Neuronal stem cell (in vitro differentiated cells): ENCODE measurements around the gene GCNT2.

Experiments
- DNase-seq: peaks from one replicate; pipeline ENCODE4 v3.0.0-alpha.2; 2013; ENCODE audit warnings: low spot score
- H2AFZ ChIP-seq: one replicate; pipeline ENCODE4 v1.6.1; 2013; ENCODE audit warnings: mild to moderate bottlenecking, low read length, inconsistent platforms
- H2AK5ac ChIP-seq: 2 replicates; pipeline ENCODE4 v1.6.1; 2013; ENCODE audit warnings: low read depth, mild to moderate bottlenecking, inconsistent platforms, low read length, moderate library complexity, mixed read lengths
- H2BK120ac ChIP-seq: 2 replicates; pipeline ENCODE4 v1.6.1; 2013; ENCODE audit warnings: low read depth, mild to moderate bottlenecking, inconsistent platforms, low read length, moderate library complexity, mixed read lengths
- H2BK12ac ChIP-seq: one replicate; pipeline ENCODE4 v1.6.1; 2013; ENCODE audit warnings: low read length, inconsistent platforms
- H2BK15ac ChIP-seq: 2 replicates; pipeline ENCODE4 v1.6.1; 2013; ENCODE audit warnings: mild to moderate bottlenecking, low read length, inconsistent platforms, mixed read lengths
- H2BK5ac ChIP-seq: one replicate; pipeline ENCODE4 v1.6.1; 2013; ENCODE audit warnings: inconsistent platforms, mild to moderate bottlenecking, low read length, moderate library complexity
- H3K14ac ChIP-seq: one replicate; pipeline ENCODE4 v1.6.1; 2013; ENCODE audit warnings: low read length, inconsistent platforms
- H3K18ac ChIP-seq: 2 replicates; pipeline ENCODE4 v1.6.1; 2013; ENCODE audit warnings: low read length, inconsistent platforms
- H3K23ac ChIP-seq: 2 replicates; pipeline ENCODE4 v1.6.1; 2013; ENCODE audit warnings: low read depth, mild to moderate bottlenecking, mixed read lengths, low read length, inconsistent platforms; ENCODE audit not compliant: poor library complexity
- H3K27ac ChIP-seq: replicated peaks from 3 replicates; pipeline ENCODE4 v1.5.1; 2013; ENCODE audit warnings: low read length, inconsistent platforms
- H3K27me3 ChIP-seq, 3 experiments: 2 replicates each; pipeline ENCODE4 v1.6.1; 2013; ENCODE audit warnings: low read length in 3 of 3, mild to moderate bottlenecking in 2 of 3, inconsistent platforms in 1 of 3, low read depth in 1 of 3, mixed read lengths in 1 of 3, moderate library complexity in 1 of 3; ENCODE audit not compliant: control insufficient read depth in 3 of 3, insufficient read depth in 3 of 3
- H3K36me3 ChIP-seq, 2 donors: replicated peaks in 1 of 2; 2 replicates each; pipeline ENCODE4 v1.6.1; 2013; ENCODE audit warnings: low read length in 2 of 2; ENCODE audit not compliant: control insufficient read depth in 2 of 2, insufficient read depth in 2 of 2
- H3K4ac ChIP-seq: 2 replicates; pipeline ENCODE4 v1.6.1; 2013; ENCODE audit warnings: inconsistent platforms, mild to moderate bottlenecking, low read length, moderate library complexity
- H3K4me1 ChIP-seq, 2 donors: 1 replicate in 1 of 2; 2 replicates in 1 of 2; pipeline ENCODE4 v1.6.1; 2013; ENCODE audit warnings: low read length in 2 of 2, low read depth in 1 of 2; ENCODE audit not compliant: control insufficient read depth in 2 of 2, insufficient read depth in 1 of 2
- H3K4me2 ChIP-seq: one replicate; pipeline ENCODE4 v1.6.1; 2013; ENCODE audit warnings: mild to moderate bottlenecking, low read length, inconsistent platforms; ENCODE audit not compliant: insufficient read depth, poor library complexity, severe bottlenecking
- H3K4me3 ChIP-seq, 2 donors: 2 replicates each; pipeline ENCODE4 v1.5.1; 2013; ENCODE audit warnings: low read length in 2 of 2, mild to moderate bottlenecking in 2 of 2, inconsistent platforms in 1 of 2, moderate library complexity in 1 of 2
- H3K79me1 ChIP-seq: one replicate; pipeline ENCODE4 v1.6.1; 2013; ENCODE audit warnings: low read depth, mild to moderate bottlenecking, inconsistent platforms, low read length, moderate library complexity
- H3K9ac ChIP-seq: one replicate; pipeline ENCODE4 v1.6.1; 2013; ENCODE audit warnings: mild to moderate bottlenecking, low read depth, low read length, inconsistent platforms; ENCODE audit not compliant: poor library complexity
- H3K9me3 ChIP-seq, 2 donors: replicated peaks in 1 of 2; 2 replicates each; pipeline versions ENCODE3 to v1.6.1; 2013; ENCODE audit warnings: low read length in 2 of 2, mild to moderate bottlenecking in 2 of 2, inconsistent platforms in 1 of 2, low read depth in 1 of 2, mixed read lengths in 1 of 2, moderate library complexity in 1 of 2; ENCODE audit not compliant: control insufficient read depth in 2 of 2, insufficient read depth in 1 of 2
- H4K8ac ChIP-seq: one replicate; pipeline ENCODE4 v1.6.1; 2013; ENCODE audit warnings: low read depth, mild to moderate bottlenecking, inconsistent platforms, low read length, moderate library complexity
- H4K91ac ChIP-seq: one replicate; pipeline ENCODE4 v1.6.1; 2013; ENCODE audit warnings: low read length, low read depth, mild to moderate bottlenecking, inconsistent platforms; ENCODE audit not compliant: poor library complexity
- WGBS, 2 donors: extraction: QIAGEN DNeasy Blood & Tissue Kit; methylation state at CpG; one replicate each; pipeline ENCODE4 v1.1.7; 2013; ENCODE audit warnings: missing lambda C conversion rate in 2 of 2, mixed read lengths in 1 of 2; ENCODE audit not compliant: insufficient read length in 2 of 2, insufficient replicate concordance in 1 of 2; ENCODE audit errors: extremely low coverage in 2 of 2; 5-methylcytosine and 5-hydroxymethylcytosine counted together

The GCNT2 gene

DNA sequence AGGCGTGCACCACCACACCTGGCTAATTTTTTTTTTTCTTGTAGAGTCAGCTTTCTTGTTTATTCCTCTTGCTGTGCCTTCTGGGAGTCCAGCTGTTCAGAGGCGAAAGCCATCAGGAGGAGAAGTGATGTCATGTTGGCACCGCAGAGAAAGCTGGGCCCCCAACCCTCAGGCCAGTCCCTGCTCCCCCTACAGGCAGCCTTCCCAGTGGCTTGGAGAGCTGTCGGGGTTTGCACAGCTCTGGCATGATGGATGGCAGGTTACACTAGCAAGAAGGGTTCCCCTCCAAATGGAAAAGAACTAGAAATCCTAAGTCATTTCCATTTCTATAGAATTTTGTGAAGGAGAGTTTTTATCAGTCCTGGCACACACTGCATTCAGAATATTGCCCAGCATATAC lies 100.7 kb downstream of the GCNT2 start:
- peaks cover 0 to 11% of the 10 kb centered on the region in 2 donors for H3K36me3 ChIP-seq
- no peak overlapping the region for H3K9ac ChIP-seq
- H3K23ac ChIP-seq, result no peak overlapping the region
- no peak overlapping the region for H2BK5ac ChIP-seq
- H3K79me1 ChIP-seq, result peaks cover 2% of the 10 kb centered on the region
- peaks cover 0 to 4% of the 10 kb centered on the region in 2 donors for H3K9me3 ChIP-seq
- H2BK15ac ChIP-seq, result no peak overlapping the region
- no peak overlapping the region for H3K4ac ChIP-seq
- no peak overlapping the region for H3K27ac ChIP-seq
- H3K4me1 ChIP-seq, result peaks cover 4 to 5% of the 10 kb centered on the region in 2 donors
- no peak overlapping the region for H4K8ac ChIP-seq
- H3K4me2 ChIP-seq, result no peak overlapping the region
- no peak overlapping the region for H2AFZ ChIP-seq
- no peak overlapping the region for H2BK120ac ChIP-seq
- H3K4me3 ChIP-seq, result no peak overlapping the region
- WGBS, 2 donors, result no CpG with 5 or more reads among the region's 4 CpGs
- no peak overlapping the region for H4K91ac ChIP-seq
- no peak overlapping the region for H3K18ac ChIP-seq
- no peaks in the 10 kb centered on the region for H3K27me3 ChIP-seq
- H2BK12ac ChIP-seq, result no peak overlapping the region
- no peak for DNase-seq
- H2AK5ac ChIP-seq, result no peak overlapping the region
- no peak overlapping the region for H3K14ac ChIP-seq

DNA sequence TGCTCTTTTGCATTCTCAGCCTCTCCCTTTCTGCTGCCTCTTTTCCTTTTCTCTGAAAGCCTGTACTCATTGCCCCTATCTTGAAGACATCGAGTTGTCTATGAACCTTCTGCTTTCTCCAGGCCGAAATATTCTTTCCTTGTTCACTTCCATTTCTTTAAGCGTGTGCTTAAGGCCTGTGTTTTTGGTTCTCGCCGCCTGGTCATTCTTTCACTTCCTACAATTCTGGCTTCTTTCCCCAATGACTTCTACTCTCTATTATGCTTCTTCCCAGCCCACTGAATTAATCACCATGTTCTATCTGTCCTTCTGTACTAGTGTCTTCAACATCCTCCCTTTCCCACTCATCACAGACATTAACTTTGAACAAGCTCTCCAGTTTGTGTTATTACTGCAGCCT lies 103.7 kb downstream of the GCNT2 start:
- Histone ChIP-seq H3K4me3 (no peak overlapping the region), H3K23ac (no peak overlapping the region), H2AK5ac (no peak overlapping the region), H2BK5ac (no peak overlapping the region), H3K14ac (no peak overlapping the region), H3K4me1 (peaks cover 4% of the 10 kb centered on the region in 2 donors), H2AFZ (no peak overlapping the region), H4K91ac (no peak overlapping the region), H3K4ac (no peak overlapping the region), H3K4me2 (no peak overlapping the region), H3K36me3 (peaks cover 0 to 13% of the 10 kb centered on the region in 2 donors), H2BK15ac (no peak overlapping the region), H3K9ac (no peak overlapping the region), H3K18ac (no peak overlapping the region), H3K79me1 (no peaks in the 10 kb centered on the region), H2BK12ac (no peak overlapping the region), H4K8ac (no peak overlapping the region), H3K27ac (no peak overlapping the region), H2BK120ac (no peak overlapping the region), H3K27me3 (no peaks in the 10 kb centered on the region), H3K9me3 (peaks cover 0 to 4% of the 10 kb centered on the region in 2 donors)
- WGBS, 2 donors, result no CpG with 5 or more reads among the region's 5 CpGs
- no peak for DNase-seq

DNA sequence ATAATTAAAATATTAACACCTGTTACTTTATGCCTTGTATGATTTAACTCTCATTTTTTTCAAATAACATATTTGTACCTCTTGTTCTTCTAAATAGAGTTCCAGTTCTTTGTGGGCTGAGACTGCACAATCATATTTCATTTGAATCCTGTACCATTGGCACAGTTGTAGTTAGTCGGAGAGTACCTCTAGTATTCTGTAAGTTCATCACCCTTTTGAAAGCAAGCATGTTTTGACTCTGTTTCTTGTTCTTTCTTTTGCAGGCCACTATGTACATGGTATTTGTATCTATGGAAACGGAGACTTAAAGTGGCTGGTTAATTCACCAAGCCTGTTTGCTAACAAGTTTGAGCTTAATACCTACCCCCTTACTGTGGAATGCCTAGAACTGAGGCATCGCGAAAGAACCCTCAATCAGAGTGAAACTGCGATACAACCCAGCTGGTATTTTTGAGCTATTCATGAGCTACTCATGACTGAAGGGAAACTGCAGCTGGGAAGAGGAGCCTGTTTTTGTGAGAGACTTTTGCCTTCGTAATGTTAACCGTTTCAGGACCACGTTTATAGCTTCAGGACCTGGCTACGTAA lies 105.1 kb downstream of the GCNT2 start:
- H3K4me3 ChIP-seq, result no peak overlapping the region
- H3K14ac ChIP-seq, result no peak overlapping the region
- no CpG with 5 or more reads among the region's 9 CpGs for WGBS, 2 donors
- no peak overlapping the region for H3K4me2 ChIP-seq
- no peak overlapping the region for H3K18ac ChIP-seq
- H4K91ac ChIP-seq, result no peak overlapping the region
- H3K4ac ChIP-seq, result no peak overlapping the region
- no peak overlapping the region for H3K9ac ChIP-seq
- peaks cover 0 to 4% of the 10 kb centered on the region in 2 donors for H3K9me3 ChIP-seq
- no peak overlapping the region for H4K8ac ChIP-seq
- peak overlapping the region; percentile 38 for H3K27ac ChIP-seq
- H3K23ac ChIP-seq, result no peak overlapping the region
- no peak overlapping the region for H2BK15ac ChIP-seq
- H2BK12ac ChIP-seq, result no peak overlapping the region
- DNase-seq, result peak; percentile 11
- H3K36me3 ChIP-seq, result peaks cover 0 to 13% of the 10 kb centered on the region in 2 donors
- no peak overlapping the region for H2BK120ac ChIP-seq
- no peak overlapping the region for H2AK5ac ChIP-seq
- no peaks in the 10 kb centered on the region for H3K27me3 ChIP-seq
- H3K4me1 ChIP-seq, result peaks cover 3 to 4% of the 10 kb centered on the region in 2 donors
- no peak overlapping the region for H2BK5ac ChIP-seq
- H3K79me1 ChIP-seq, result no peaks in the 10 kb centered on the region
- peak overlapping the region; percentile 25 for H2AFZ ChIP-seq

DNA sequence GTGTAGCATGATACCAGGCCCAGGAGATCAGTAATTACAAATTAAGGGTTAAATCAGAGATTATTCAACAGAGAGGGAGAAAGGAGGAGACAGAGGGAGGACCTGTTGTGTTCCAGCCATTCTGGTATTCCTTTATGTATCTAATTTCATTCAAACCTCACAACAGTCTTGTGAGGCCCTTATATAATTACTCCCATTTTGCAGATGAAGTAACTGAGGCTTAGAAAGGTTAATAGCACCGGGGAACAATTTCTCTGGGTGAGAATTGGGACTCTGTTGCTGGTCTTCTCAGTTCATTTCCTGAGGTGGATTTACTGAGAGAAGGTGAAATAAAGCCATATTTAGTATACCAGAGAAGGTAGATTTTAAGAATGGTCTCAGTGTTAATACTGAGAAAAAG lies 106.6 kb downstream of the GCNT2 start:
- Histone ChIP-seq H3K23ac (no peak overlapping the region), H2BK5ac (no peak overlapping the region), H3K4ac (no peak overlapping the region), H2BK120ac (no peak overlapping the region), H3K27me3 (no peaks in the 10 kb centered on the region), H3K9ac (no peak overlapping the region), H3K4me2 (no peak overlapping the region), H3K4me3 (no peak overlapping the region), H4K91ac (no peak overlapping the region), H2AFZ (no peak overlapping the region), H2BK12ac (no peak overlapping the region), H2AK5ac (no peak overlapping the region), H3K27ac (no peak overlapping the region), H2BK15ac (no peak overlapping the region), H3K79me1 (no peaks in the 10 kb centered on the region), H3K18ac (no peak overlapping the region), H3K4me1 (peaks cover 3 to 4% of the 10 kb centered on the region in 2 donors), H3K9me3 (no peaks in the 10 kb centered on the region), H4K8ac (no peak overlapping the region), H3K36me3 (peaks cover 0 to 6% of the 10 kb centered on the region in 2 donors), H3K14ac (no peak overlapping the region)
- no CpG with 5 or more reads among the region's 1 CpG for WGBS, 2 donors
- DNase-seq, result no peak
